Adipose tissue (tissue), 3 donors: ENCODE data around the gene ZNF827. TPM values are rescaled to one million over a fixed set of nuclear protein-coding genes. Genes with fewer than 3 reads are reported as not detected.

Source experiments
- H3K27ac ChIP-seq: one replicate; pipeline ENCODE4 v1.5.1; 2013; ENCODE audit warnings: low read depth, low read length
- WGBS, 3 donors: extraction: QIAGEN DNeasy Blood & Tissue Kit; methylation state at CpG; one replicate each; pipeline ENCODE4 v1.1.7; 2013; 5-methylcytosine and 5-hydroxymethylcytosine counted together
- polyA plus RNA-seq, 3 donors: library from polyadenylated mRNA; stranded (reverse); fragments of 200-250 nt; gene quantifications; one replicate each; pipeline ENCODE4 v1.2.3, GENCODE V29; 2013
- donor health status: healthy with polysubstance abuse.
- donor health status: Bipolar disorder and iron deficiency.
- donor health status: healthy.

Gene ZNF827
- polyA plus RNA-seq, 3 donors = 1.7 to 2.8 (median 1.9) TPM

GRCh38 chr4:145822181-145822580 is 116.4 kb downstream of the ZNF827 start:
- WGBS, 3 donors = 84 to 88% (median 85%) methylated on average over 3 of the region's 3 CpGs
- no peak overlapping the region for H3K27ac ChIP-seq

- WGBS, 3 donors = 88 to 95% (median 92%) methylated on average over 4 of the region's 4 CpGs
- H3K27ac ChIP-seq = no peak overlapping the region
Observed at GRCh38 chr4:145821766-145822165, 116.9 kb downstream of the ZNF827 start.

GRCh38 chr4:145820407-145820806 is 118.2 kb downstream of the ZNF827 start:
- H3K27ac ChIP-seq = no peak overlapping the region
- WGBS, 3 donors = 65 to 71% (median 67%) methylated on average over 3 of the region's 3 CpGs

GRCh38 chr4:145819853-145820181 is 118.8 kb downstream of the ZNF827 start:
- WGBS, 3 donors = 60 to 89% (median 77%) methylated on average over 5 of the region's 5 CpGs
- no peak overlapping the region for H3K27ac ChIP-seq

GRCh38 chr4:145819101-145819852 is 119.3 kb downstream of the ZNF827 start:
- 71 to 88% (median 75%) methylated on average over 10 of the region's 10 CpGs for WGBS, 3 donors
- H3K27ac ChIP-seq = no peak overlapping the region

- no peak overlapping the region for H3K27ac ChIP-seq
- 97 to 98% (median 97%) methylated on average over 2 of the region's 2 CpGs for WGBS, 3 donors
Observed at GRCh38 chr4:145818011-145818410, 120.6 kb downstream of the ZNF827 start.

GRCh38 chr4:145816091-145816490 is 122.5 kb downstream of the ZNF827 start:
- 95 to 98% (median 98%) methylated on average over 3 of the region's 3 CpGs for WGBS, 3 donors
- no peak overlapping the region for H3K27ac ChIP-seq

GRCh38 chr4:145815626-145816025 is 123.0 kb downstream of the ZNF827 start:
- no peak overlapping the region for H3K27ac ChIP-seq
- WGBS, 3 donors = 76 to 85% (median 83%) methylated on average over 1 of the region's 1 CpG

GRCh38 chr4:145815027-145815612 is 123.5 kb downstream of the ZNF827 start:
- H3K27ac ChIP-seq = no peak overlapping the region
- 97% methylated on average over 1 of the region's 1 CpG for WGBS, 3 donors

- H3K27ac ChIP-seq = no peak overlapping the region
- 95 to 98% (median 97%) methylated on average over 1 of the region's 1 CpG for WGBS, 3 donors
Observed at GRCh38 chr4:145814246-145814645, 124.4 kb downstream of the ZNF827 start.

GRCh38 chr4:145812919-145813318 is 125.7 kb downstream of the ZNF827 start:
- no peak overlapping the region for H3K27ac ChIP-seq
- WGBS, 3 donors = 92 to 98% (median 95%) methylated on average over 8 of the region's 8 CpGs

GRCh38 chr4:145808848-145809512 is 129.6 kb downstream of the ZNF827 start:
- WGBS, 3 donors = 92 to 97% (median 95%) methylated on average over 3 of the region's 3 CpGs

GRCh38 chr4:145808021-145808650 is 130.5 kb downstream of the ZNF827 start:
- no peak overlapping the region for H3K27ac ChIP-seq
- WGBS, 3 donors = 41 to 77% (median 43%) methylated on average over 3 of the region's 3 CpGs

More at GRCh38 chr4:145808848-145809512, 129.6 kb downstream of the ZNF827 start:
- H3K27ac ChIP-seq = no peak overlapping the region

- WGBS, 3 donors = 58 to 81% (median 61%) methylated on average over 5 of the region's 5 CpGs
- H3K27ac ChIP-seq = no peak overlapping the region
Observed at GRCh38 chr4:145805490-145805889, 133.1 kb downstream of the ZNF827 start.

- no peak overlapping the region for H3K27ac ChIP-seq
- 36 to 63% (median 38%) methylated on average over 2 of the region's 2 CpGs for WGBS, 3 donors
Observed at GRCh38 chr4:145804116-145804515, 134.5 kb downstream of the ZNF827 start.

- 82 to 96% (median 87%) methylated on average over 2 of the region's 2 CpGs for WGBS, 3 donors
- no peak overlapping the region for H3K27ac ChIP-seq
Observed at GRCh38 chr4:145799223-145799622, 139.4 kb downstream of the ZNF827 start.

GRCh38 chr4:145797278-145797677 is 141.3 kb downstream of the ZNF827 start:
- no peak overlapping the region for H3K27ac ChIP-seq

GRCh38 chr4:145796346-145796745 is 142.3 kb downstream of the ZNF827 start:
- H3K27ac ChIP-seq = no peak overlapping the region
- 65 to 92% (median 75%) methylated on average over 4 of the region's 4 CpGs for WGBS, 3 donors

- no peak overlapping the region for H3K27ac ChIP-seq
- WGBS, 3 donors = 38 to 82% (median 41%) methylated on average over 4 of the region's 4 CpGs
Observed at GRCh38 chr4:145795521-145795920, 143.1 kb downstream of the ZNF827 start.
